Ureter (tissue), 1 donor: ENCODE data around the gene USP26. TPM values are rescaled to one million over a fixed set of nuclear protein-coding genes. Genes with fewer than 3 reads are reported as not detected.
"Not testable (repeated sequence)": the region's sequence is repeated elsewhere in the genome, so short reads cannot be mapped to it uniquely, and the experiment has no call there.

Experiments
- DNase-seq: peaks from one replicate; pipeline ENCODE4 v3.0.0-alpha.2; 2020; ENCODE audit warnings: low spot score
- total RNA-seq: library from RNA; stranded (reverse); gene quantifications from one replicate; pipeline ENCODE4 v1.2.4, GENCODE V29; 2023
- donor health status: DM: yes; HTN: yes; CAD: no.

Gene USP26
- total RNA-seq, 1 donor from 2014 or later = not detected

DNA sequence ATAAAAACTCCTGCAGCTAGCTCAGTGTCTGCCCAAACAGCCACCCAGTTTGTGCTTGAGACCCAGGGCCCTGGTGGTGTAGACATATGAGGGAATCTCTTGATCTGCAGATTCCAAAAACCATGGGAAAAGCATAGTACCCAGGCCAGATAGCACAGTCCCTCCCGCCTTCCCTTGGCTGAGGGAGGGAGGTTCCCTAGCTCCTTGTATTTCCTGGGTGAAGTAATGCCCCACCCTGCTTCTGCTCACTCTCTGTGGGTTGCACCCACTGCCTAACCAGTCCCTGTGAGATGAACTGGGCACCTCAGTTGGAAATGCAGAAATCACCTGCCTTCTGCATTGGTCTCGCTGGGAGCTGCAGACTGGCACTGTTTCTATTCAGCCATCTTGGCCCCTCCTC is 54.6 kb downstream of the USP26 start:
- no peak for DNase-seq

- no peak for DNase-seq
These were observed 63.9 kb downstream of the USP26 start for GRCh38 chrX:133033010-133033409.

GRCh38 chrX:133018229-133018628 is 78.7 kb downstream of the USP26 start:
- no peak for DNase-seq

DNA sequence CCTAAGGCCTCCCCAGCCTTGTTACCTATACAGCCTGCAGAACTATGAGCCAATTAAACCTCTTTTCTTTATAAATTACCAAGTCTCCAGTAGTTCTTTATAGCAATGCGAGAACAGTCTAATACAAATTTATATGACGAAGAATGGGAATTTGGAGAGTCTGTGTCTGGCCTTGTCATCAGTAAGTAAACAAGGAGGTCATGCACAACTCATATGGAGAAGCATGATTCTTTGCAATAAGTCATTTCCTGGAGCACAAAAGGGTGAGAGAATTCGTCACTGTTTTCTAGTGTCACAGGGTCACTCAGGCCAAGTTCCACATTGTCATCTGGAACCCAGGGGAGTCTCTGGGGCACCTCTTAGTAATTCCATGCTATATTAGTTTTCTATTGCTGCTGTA is 89.5 kb downstream of the USP26 start:
- DNase-seq = no peak

DNA sequence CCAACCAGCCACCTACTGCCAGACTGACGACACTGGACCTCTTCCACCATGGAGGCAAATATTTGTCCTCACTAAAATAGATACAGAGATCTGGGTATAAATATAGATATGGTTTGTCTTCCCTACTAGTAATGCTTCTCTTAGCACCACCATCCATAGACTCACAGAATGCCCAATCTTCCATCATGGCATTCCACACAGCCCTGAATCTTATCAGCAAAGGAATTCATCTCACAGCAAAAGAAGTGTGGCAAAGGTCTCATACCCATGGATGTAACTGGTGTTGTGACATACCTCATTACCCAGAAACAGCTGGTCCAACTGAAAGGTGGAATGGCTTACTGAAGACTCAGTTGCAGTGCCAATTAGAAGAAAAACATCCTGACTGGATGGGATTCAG is 91.3 kb downstream of the USP26 start:
- DNase-seq = no peak

DNA sequence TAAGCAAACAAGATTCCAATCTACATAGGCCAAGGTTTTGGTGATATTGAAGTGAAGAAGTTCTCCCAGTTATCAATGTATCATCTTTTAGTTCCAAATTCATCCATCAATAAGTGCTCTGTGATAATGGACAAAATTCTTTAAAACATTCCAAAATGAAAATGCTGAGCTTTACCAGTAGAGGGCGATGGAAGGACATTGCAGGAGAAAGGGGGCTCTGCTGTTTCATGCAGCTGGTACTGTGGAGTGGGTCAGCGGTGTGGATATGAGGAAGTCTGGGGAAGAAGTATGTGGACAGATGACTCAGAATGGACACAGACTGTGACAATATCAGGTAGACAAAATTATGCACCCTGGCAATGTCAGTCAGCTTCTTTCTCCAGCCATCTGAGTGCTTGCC is 91.9 kb downstream of the USP26 start:
- no peak for DNase-seq

GRCh38 chrX:132999209-132999608 is 97.7 kb downstream of the USP26 start:
- DNase-seq = no peak

- DNase-seq = no peak
These were observed 106.1 kb downstream of the USP26 start for GRCh38 chrX:132990835-132991234.

DNA sequence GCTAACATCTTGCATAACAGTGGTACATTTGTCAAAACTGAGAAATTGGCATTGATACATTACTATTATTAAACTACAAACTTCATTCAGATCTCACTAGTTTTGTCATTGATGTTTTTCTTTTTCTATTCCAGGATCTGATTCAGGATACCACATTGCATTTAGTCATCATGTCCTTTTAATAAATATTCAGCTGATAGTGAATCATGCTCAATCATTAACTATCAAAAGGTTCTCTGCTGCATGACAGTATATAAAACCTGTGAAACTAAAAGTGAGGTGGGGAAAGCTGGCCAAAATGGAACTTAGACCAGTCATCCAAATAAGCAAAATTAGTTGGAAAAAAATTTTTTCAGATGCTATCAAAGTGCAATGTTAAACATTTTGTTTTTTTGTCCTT is 110.4 kb downstream of the USP26 start:
- no peak for DNase-seq

DNA sequence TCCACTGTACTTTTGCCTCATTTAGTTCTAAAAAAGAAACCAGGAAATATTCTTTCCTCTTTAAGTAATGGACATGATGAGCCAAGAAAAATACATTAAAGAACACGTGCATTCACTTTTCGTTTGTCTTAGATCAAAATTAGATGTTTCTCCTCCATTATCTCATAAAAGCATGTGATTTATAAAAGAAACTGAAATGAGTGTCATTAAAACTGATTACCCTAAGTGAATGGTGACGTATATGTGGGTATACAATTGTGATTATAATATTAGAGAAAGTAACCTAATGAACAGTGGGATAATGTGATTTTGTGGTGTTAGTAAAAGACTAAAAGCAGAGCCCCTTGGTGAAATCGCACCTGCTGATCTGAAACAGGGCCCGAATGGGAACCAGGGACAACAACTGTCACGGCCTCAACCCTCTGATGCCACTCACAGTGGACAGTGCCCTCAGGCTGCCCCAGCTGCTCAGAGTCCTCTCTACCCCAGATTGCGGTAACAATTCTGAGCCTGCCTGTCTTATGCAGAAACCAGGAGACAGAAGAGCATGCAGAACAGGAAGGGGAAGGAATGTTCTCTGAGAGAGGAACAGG is 112.8 kb downstream of the USP26 start:
- DNase-seq = no peak

- DNase-seq = no peak
These were observed 113.4 kb downstream of the USP26 start for GRCh38 chrX:132983496-132983895.

GRCh38 chrX:132980035-132980434 is 116.9 kb downstream of the USP26 start:
- not testable (repeated sequence) for DNase-seq

Other genes starting within 250 kb of the USP26 start
- 6.8 TPM for gene HS6ST2, start 138.5 kb downstream of the USP26 start, total RNA-seq
- not detected for gene TFDP3, start 121.2 kb upstream of the USP26 start, total RNA-seq